HG02678 (cell line): ENCODE measurements around the gene KRT3.

Source experiments
- ATAC-seq: cut with Tn5 transposase; IDR thresholded peaks from one replicate; pipeline ENCODE4 v1.9.1; 2021; ENCODE audit warnings: mild to moderate bottlenecking, moderate library complexity; ENCODE audit not compliant: unreplicated experiment

KRT3 gene

GRCh38 chr12:52814710-52815155, 18.8 kb upstream of the KRT3 start:
- ATAC-seq = no peak

- no peak for ATAC-seq
Measured at GRCh38 chr12:52813885-52814709, 18.2 kb upstream of the KRT3 start, which contains the start of gene KRT4. Gene KRT4, minus strand, starts transcription at chr12:52814116. Its CDS starts 58 bp downstream, at chr12:52814058.

GRCh38 chr12:52813203-52813819, 17.4 kb upstream of the KRT3 start:
- ATAC-seq = no peak

- no peak for ATAC-seq
Measured at GRCh38 chr12:52812749-52813148, 16.8 kb upstream of the KRT3 start.

- no peak for ATAC-seq
Measured at GRCh38 chr12:52812073-52812400, 16.1 kb upstream of the KRT3 start.

GRCh38 chr12:52811191-52812072, 15.5 kb upstream of the KRT3 start:
- ATAC-seq = no peak

- no peak for ATAC-seq
Measured at GRCh38 chr12:52810554-52810953, 14.6 kb upstream of the KRT3 start.

- no peak for ATAC-seq
Measured at GRCh38 chr12:52809166-52809565, 13.2 kb upstream of the KRT3 start.

- ATAC-seq = no peak
Measured at GRCh38 chr12:52808573-52809160, 12.8 kb upstream of the KRT3 start.

GRCh38 chr12:52807544-52808470, 11.9 kb upstream of the KRT3 start:
- ATAC-seq = no peak

GRCh38 chr12:52806821-52807543, 11.1 kb upstream of the KRT3 start:
- no peak for ATAC-seq

- ATAC-seq = no peak
Measured at GRCh38 chr12:52806169-52806811, 10.4 kb upstream of the KRT3 start.

GRCh38 chr12:52805739-52806138, 9.8 kb upstream of the KRT3 start:
- ATAC-seq = no peak

- no peak for ATAC-seq
Measured at GRCh38 chr12:52805000-52805399, 9.1 kb upstream of the KRT3 start.

- ATAC-seq = no peak
Measured at GRCh38 chr12:52802442-52802841, 6.5 kb upstream of the KRT3 start.

GRCh38 chr12:52801773-52802172, 5.9 kb upstream of the KRT3 start:
- no peak for ATAC-seq

GRCh38 chr12:52800259-52800917, 4.5 kb upstream of the KRT3 start:
- no peak for ATAC-seq

GRCh38 chr12:52799505-52800211, 3.7 kb upstream of the KRT3 start:
- no peak for ATAC-seq
